IMR-90 (cell line): ENCODE results near the gene MCM8. TPM values are rescaled to one million over a fixed set of nuclear protein-coding genes. Genes with fewer than 3 reads are reported as not detected.

Source experiments
- ATAC-seq: fragments of 200-7000 bp; cut with Tn5 transposase; 2 replicates; pipeline ENCODE4 v1.9.1; 2020; ENCODE audit warnings: low read depth, mild to moderate bottlenecking, moderate library complexity
- BruUV-seq: library from RNA; stranded (reverse); fragments of 400-500 nt; replicated peaks from 2 replicates; lab custom pipeline; 2021; lab: Mats Ljungman, UMichigan
- CTCF ChIA-PET: fragments of 300-600 bp; formaldehyde crosslinking; extraction: SDS; loops from one replicate; lab custom pipeline; 2021; ENCODE audit warnings: antibody characterized with exemption; lab: Yijun Ruan, JAX
- POLR2A ChIA-PET: fragments of 300-600 bp; sonication (Branson Sonifier 250); formaldehyde crosslinking; loops from one replicate; lab custom pipeline; 2022; ENCODE audit warnings: antibody characterized with exemption; ENCODE audit not compliant: unreplicated experiment; lab: Charles Lee
- DNase-seq: peaks from one replicate; pipeline ENCODE4 v3.0.0; 2013
- H2AFZ ChIP-seq: replicated peaks from 2 replicates; pipeline ENCODE3; 2013; ENCODE audit warnings: low read length, mild to moderate bottlenecking; ENCODE audit not compliant: poor library complexity
- H2AK5ac ChIP-seq: 2 replicates; pipeline ENCODE4 v1.6.1; 2013; ENCODE audit warnings: low read depth, low read length, inconsistent platforms
- H2AK9ac ChIP-seq: replicated peaks from 2 replicates; pipeline ENCODE3; 2013; ENCODE audit warnings: mild to moderate bottlenecking, low read depth, low read length, moderate library complexity; ENCODE audit not compliant: poor library complexity
- H2BK120ac ChIP-seq: 2 replicates; pipeline ENCODE4 v1.6.1; 2013; ENCODE audit warnings: low read depth, low read length, inconsistent platforms
- H2BK15ac ChIP-seq: 3 replicates; pipeline ENCODE4 v1.6.1; 2013; ENCODE audit warnings: low read depth, low read length, inconsistent platforms
- H2BK20ac ChIP-seq: 2 replicates; pipeline ENCODE4 v1.6.1; 2013; ENCODE audit warnings: low read depth, mild to moderate bottlenecking, inconsistent platforms, low read length, moderate library complexity
- H2BK5ac ChIP-seq: 2 replicates; pipeline ENCODE4 v1.6.1; 2013; ENCODE audit warnings: mild to moderate bottlenecking, low read depth, low read length, inconsistent platforms; ENCODE audit not compliant: poor library complexity, severe bottlenecking
- H3K14ac ChIP-seq: replicated peaks from 2 replicates; pipeline ENCODE4 v1.6.1; 2013; ENCODE audit warnings: low read depth, low read length, inconsistent platforms
- H3K18ac ChIP-seq: 2 replicates; pipeline ENCODE4 v1.6.1; 2013; ENCODE audit warnings: low read depth, low read length, control low read depth
- H3K23ac ChIP-seq: 2 replicates; pipeline ENCODE4 v1.6.1; 2013; ENCODE audit warnings: low read depth, low read length, inconsistent platforms
- H3K27ac ChIP-seq: 2 replicates; pipeline ENCODE4 v1.5.1; 2013; ENCODE audit warnings: mild to moderate bottlenecking, control low read depth, low read length; ENCODE audit not compliant: insufficient read depth
- H3K27me3 ChIP-seq: 2 replicates; pipeline ENCODE4 v1.6.1; 2013; ENCODE audit warnings: low read length; ENCODE audit not compliant: control insufficient read depth, insufficient read depth
- H3K36me3 ChIP-seq: 2 replicates; pipeline ENCODE4 v1.6.1; 2013; ENCODE audit warnings: low read length, mixed read lengths; ENCODE audit not compliant: control insufficient read depth, insufficient read depth
- H3K4ac ChIP-seq: 2 replicates; pipeline ENCODE4 v1.6.1; 2013; ENCODE audit warnings: low read depth, low read length, inconsistent platforms
- H3K4me1 ChIP-seq: 2 replicates; pipeline ENCODE4 v1.6.1; 2013; ENCODE audit warnings: low read length, mixed read lengths; ENCODE audit not compliant: control insufficient read depth, insufficient read depth
- H3K4me2 ChIP-seq: 2 replicates; pipeline ENCODE4 v1.6.1; 2013; ENCODE audit warnings: low read depth, mild to moderate bottlenecking, control low read depth, low read length, moderate library complexity
- H3K4me3 ChIP-seq: 2 replicates; pipeline ENCODE4 v1.5.1; 2013; ENCODE audit warnings: low read depth, mild to moderate bottlenecking, control low read depth, low read length, moderate library complexity; ENCODE audit not compliant: insufficient read depth
- H3K56ac ChIP-seq: 2 replicates; pipeline ENCODE4 v1.6.1; 2013; ENCODE audit warnings: low read length, inconsistent platforms; ENCODE audit not compliant: insufficient read depth; ENCODE audit errors: extremely low read depth
- H3K79me1 ChIP-seq, 2 experiments: 2 replicates each; pipeline ENCODE4 v1.6.1; 2013; ENCODE audit warnings: low read length in 2 of 2, inconsistent platforms in 1 of 2, low read depth in 1 of 2
- H3K9ac ChIP-seq: 2 replicates; pipeline ENCODE4 v1.6.1; 2013; ENCODE audit warnings: low read depth, low read length, control low read depth
- H3K9me1 ChIP-seq: 2 replicates; pipeline ENCODE4 v1.6.1; 2013; ENCODE audit warnings: low read length, inconsistent platforms; ENCODE audit not compliant: insufficient read depth
- H3K9me3 ChIP-seq: 2 replicates; pipeline ENCODE4 v1.6.1; 2013; ENCODE audit warnings: low read length; ENCODE audit not compliant: control insufficient read depth, insufficient read depth
- H4K20me1 ChIP-seq: 2 replicates; pipeline ENCODE4 v1.6.1; 2013; ENCODE audit warnings: low read length, inconsistent platforms; ENCODE audit not compliant: insufficient read depth
- H4K5ac ChIP-seq: 2 replicates; pipeline ENCODE4 v1.6.1; 2013; ENCODE audit warnings: mild to moderate bottlenecking, low read depth, low read length, control low read depth
- H4K8ac ChIP-seq, 2 experiments: 2 replicates each; pipeline ENCODE4 v1.6.1; 2013; ENCODE audit warnings: low read depth in 2 of 2, low read length in 2 of 2, control low read depth in 1 of 2, inconsistent platforms in 1 of 2
- H4K91ac ChIP-seq: 2 replicates; pipeline ENCODE4 v1.6.1; 2013; ENCODE audit warnings: low read depth, low read length, inconsistent platforms; ENCODE audit not compliant: insufficient read depth
- MAFK ChIP-seq: IDR thresholded peaks from 2 replicates; pipeline ENCODE4 v1.6.1; 2012; ENCODE audit warnings: low read depth, low read length, improper control_type of control experiment
- MXI1 ChIP-seq: IDR thresholded peaks from 2 replicates; pipeline ENCODE4 v1.6.1; 2012; ENCODE audit warnings: low read depth, mild to moderate bottlenecking, low read length, moderate library complexity, borderline replicate concordance
- NFE2L2 ChIP-seq: fragments of 150-350 bp; IDR thresholded peaks from 2 replicates; pipeline ENCODE4 v1.6.1; 2016; ENCODE audit warnings: low read depth, mild to moderate bottlenecking, low read length
- RFX5 ChIP-seq: IDR thresholded peaks from 2 replicates; pipeline ENCODE4 v1.8.0; 2012; ENCODE audit warnings: low read depth, mild to moderate bottlenecking, low read length, moderate library complexity
- WGBS, 2 experiments: methylation state at CpG; one replicate each; pipeline versions ENCODE4 v1.1.5 to v1.1.7; 2013; ENCODE audit warnings: missing lambda C conversion rate in 2 of 2; ENCODE audit not compliant: insufficient read length in 1 of 2; ENCODE audit errors: extremely low coverage in 2 of 2; 5-methylcytosine and 5-hydroxymethylcytosine counted together
- dilution Hi-C: fragments of 300-500 bp; cut with HindIII; formaldehyde crosslinking; loops from one replicate; pipeline ENCODE4 v1.14.3; 2018; ENCODE audit warnings: low sequenced_read_pairs; ENCODE audit not compliant: unreplicated experiment
- in situ Hi-C: fragments of 300-500 bp; cut with MboI; formaldehyde crosslinking; loops from 3 replicates; pipeline ENCODE4 v1.14.3; 2019; ENCODE audit warnings: low sequenced_read_pairs, inconsistent platforms, mixed read lengths
- intact Hi-C: fragments of 100-400 bp; cut with micrococcal nuclease; formaldehyde crosslinking; loops from 2 replicates; pipeline ENCODE4 v1.10.0; 2022
- polyA plus RNA-seq, 3 experiments: library from polyadenylated mRNA; depleted of rRNA; stranded (reverse); fragments of >200 nt; gene quantifications; 2 replicates each; pipeline ENCODE4 v1.2.3, GENCODE V29; 2012; ENCODE audit warnings: low replicate concordance in 1 of 3
- total RNA-seq: library from RNA; depleted of rRNA; stranded (reverse); fragments of >200 nt; gene quantifications from 2 replicates; pipeline ENCODE4 v1.2.3, GENCODE V29; 2012

The MCM8 gene
- total and polyA plus RNA-seq, 2 of the 4 experiments (the other 2 are of a cell fraction): 4.2 to 11.5 TPM

DNA sequence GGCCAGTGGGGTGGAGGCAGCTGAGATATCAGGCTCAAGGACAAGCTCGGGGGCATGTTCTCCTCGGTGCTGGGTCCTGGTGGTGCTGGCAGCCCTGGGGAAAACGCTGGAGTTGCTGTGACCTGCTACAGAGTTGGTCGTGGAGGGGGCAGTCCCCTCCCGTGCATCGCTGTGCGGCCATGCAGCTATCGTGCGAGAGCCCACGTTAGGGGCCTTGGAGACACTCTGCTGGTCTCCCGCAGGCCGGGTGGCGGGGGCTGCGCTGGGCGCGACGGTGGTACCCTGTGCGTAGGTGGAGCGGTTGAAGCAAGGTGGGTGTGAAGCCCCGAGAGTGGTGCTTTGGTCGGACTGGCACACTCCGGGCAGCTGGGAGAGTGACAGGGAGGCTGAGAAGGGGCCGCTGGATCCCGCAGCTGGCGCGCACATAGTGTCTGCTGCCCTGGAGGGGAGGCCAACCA is 91.4 kb downstream of the MCM8 start:
- TF ChIP-seq NFE2L2 (no peak), MXI1 (no peak), RFX5 (no peak), MAFK (no peak)
- Histone ChIP-seq H2BK120ac (no peak overlapping the region), H3K56ac (no peak overlapping the region), H4K20me1 (no peaks in the 10 kb centered on the region), H4K8ac (no peak overlapping the region), H3K79me1 (no peaks in the 10 kb centered on the region; a peak in 1 of 4 replicates), H3K27ac (no peak overlapping the region), H2BK20ac (no peak overlapping the region), H2BK5ac (no peak overlapping the region), H3K36me3 (peaks cover 29% of the 10 kb centered on the region), H2AFZ (no peak overlapping the region), H3K9me1 (peaks cover 3% of the 10 kb centered on the region; the same call in 1 of the 2 replicates), H3K27me3 (no peaks in the 10 kb centered on the region), H2AK9ac (no peak overlapping the region), H3K4me3 (no peak overlapping the region), H3K4me1 (no peaks in the 10 kb centered on the region; the same call in 1 of the 2 replicates), H3K14ac (no peak overlapping the region), H3K4ac (no peak overlapping the region), H4K91ac (no peak overlapping the region), H2BK15ac (no peak overlapping the region), H3K9ac (no peak overlapping the region), H3K23ac (no peak overlapping the region), H3K18ac (no peak overlapping the region), H4K5ac (no peak overlapping the region), H2AK5ac (no peak overlapping the region), H3K9me3 (no peaks in the 10 kb centered on the region), H3K4me2 (no peak overlapping the region)
- POLR2A ChIA-PET: no interaction called here
- in situ Hi-C loops: no loop called here
- no peak for DNase-seq
- 91% methylated on average over 17 of the region's 26 CpGs; no CpG with 5 or more reads in 1 of the 2 experiments for WGBS, 2 experiments
- no peak for ATAC-seq
- intact Hi-C loops: no loop called here
- CTCF ChIA-PET: no interaction called here
- dilution Hi-C loops: no loop called here
- no TSS peak for BruUV-seq
